ENCODE measurements around the gene CPZ.

DNA sequence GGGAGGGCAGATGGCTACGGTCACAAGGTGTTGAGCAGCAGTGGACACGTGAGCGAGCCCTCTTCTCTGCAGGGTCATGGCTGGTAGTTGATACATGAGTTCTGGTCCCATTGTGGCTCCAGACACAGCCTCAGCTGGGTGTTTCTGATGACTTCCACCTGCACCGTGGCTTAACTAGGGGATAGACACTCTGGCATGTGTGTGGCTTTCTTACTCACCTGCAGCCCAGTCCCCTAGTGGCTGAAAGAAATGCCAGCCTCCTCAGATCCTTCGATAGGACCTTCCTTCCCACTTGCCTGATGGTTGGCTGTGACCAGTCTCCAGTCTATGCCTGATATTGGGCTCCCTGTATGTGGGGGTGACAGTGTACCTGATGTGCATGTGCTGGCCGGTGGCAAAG lies 7.4 kb upstream of the CPZ start:
- no peak for TF ChIP-seq RAD21 (IDR thresholded peaks at IDR 0.05; ENCODE audit: insufficient read depth, low read depth, low read length)
- no peak for TF ChIP-seq CBX3 (IDR thresholded peaks at IDR 0.05; ENCODE audit: borderline replicate concordance, low read depth)
- TF ChIP-seq MTA3 (IDR thresholded peaks at IDR 0.05; ENCODE audit: borderline replicate concordance, low read length) = no peak
- TF ChIP-seq, protein P1, sequence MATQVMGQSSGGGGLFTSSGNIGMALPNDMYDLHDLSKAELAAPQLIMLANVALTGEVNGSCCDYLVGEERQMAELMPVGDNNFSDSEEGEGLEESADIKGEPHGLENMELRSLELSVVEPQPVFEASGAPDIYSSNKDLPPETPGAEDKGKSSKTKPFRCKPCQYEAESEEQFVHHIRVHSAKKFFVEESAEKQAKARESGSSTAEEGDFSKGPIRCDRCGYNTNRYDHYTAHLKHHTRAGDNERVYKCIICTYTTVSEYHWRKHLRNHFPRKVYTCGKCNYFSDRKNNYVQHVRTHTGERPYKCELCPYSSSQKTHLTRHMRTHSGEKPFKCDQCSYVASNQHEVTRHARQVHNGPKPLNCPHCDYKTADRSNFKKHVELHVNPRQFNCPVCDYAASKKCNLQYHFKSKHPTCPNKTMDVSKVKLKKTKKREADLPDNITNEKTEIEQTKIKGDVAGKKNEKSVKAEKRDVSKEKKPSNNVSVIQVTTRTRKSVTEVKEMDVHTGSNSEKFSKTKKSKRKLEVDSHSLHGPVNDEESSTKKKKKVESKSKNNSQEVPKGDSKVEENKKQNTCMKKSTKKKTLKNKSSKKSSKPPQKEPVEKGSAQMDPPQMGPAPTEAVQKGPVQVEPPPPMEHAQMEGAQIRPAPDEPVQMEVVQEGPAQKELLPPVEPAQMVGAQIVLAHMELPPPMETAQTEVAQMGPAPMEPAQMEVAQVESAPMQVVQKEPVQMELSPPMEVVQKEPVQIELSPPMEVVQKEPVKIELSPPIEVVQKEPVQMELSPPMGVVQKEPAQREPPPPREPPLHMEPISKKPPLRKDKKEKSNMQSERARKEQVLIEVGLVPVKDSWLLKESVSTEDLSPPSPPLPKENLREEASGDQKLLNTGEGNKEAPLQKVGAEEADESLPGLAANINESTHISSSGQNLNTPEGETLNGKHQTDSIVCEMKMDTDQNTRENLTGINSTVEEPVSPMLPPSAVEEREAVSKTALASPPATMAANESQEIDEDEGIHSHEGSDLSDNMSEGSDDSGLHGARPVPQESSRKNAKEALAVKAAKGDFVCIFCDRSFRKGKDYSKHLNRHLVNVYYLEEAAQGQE (IDR thresholded peaks at IDR 0.05; ENCODE audit: low read depth, low read length) = no peak
- no peak for TF ChIP-seq SREBF2 (IDR thresholded peaks at IDR 0.05; ENCODE audit: low read length)
- TF ChIP-seq CHD2 (IDR thresholded peaks at IDR 0.05; ENCODE audit: borderline replicate concordance, low read depth, low read length) = no peak
- no peak for TF ChIP-seq SIN3A (IDR thresholded peaks at IDR 0.05; ENCODE audit: low read depth, low read length)
- TF ChIP-seq POLR2A (IDR thresholded peaks at IDR 0.05; ENCODE audit: low read depth, low read length) = no peak
- no peak for TF ChIP-seq HDAC2 (IDR thresholded peaks at IDR 0.05)
- TF ChIP-seq CBFB (IDR thresholded peaks at IDR 0.05; ENCODE audit: low read depth) = no peak

Measured in GM12878 (cell line).